ENCODE measurements around the gene TMPRSS12.

Gene TMPRSS12

DNA sequence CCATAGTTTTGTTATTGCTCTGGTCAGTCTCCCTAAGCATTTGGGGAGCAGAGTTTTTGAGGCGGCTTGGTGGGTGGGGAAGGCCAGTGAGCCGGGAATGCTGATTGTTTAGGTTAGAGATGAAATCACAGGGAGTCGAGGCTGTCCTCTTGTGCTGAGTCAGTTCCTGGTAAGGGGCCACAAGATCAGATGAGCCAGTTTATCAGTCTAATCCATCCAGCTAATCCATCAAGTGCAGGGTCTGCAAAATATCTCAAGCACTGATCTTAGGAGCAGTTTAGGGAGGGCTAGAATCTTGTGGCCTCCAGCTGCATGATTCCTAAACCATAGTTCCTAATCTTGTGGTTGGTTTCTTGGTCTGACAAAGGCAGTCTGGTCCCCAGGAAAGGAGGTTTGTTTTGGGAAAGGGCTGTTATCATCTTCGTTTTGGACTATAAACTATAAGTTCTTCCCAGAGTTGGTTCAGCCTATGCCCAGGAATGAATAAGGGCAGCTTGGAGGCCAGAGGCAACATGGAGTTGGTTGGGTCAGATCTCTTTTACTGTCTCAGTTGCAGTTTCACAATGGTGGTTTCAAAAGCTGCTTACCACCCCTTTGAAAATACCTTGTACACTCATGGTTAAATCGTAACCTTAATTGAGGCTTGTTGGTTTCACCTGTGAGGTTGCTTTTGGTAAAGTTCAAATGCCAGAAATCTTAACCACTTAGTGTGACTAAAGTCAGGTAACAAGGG lies 76.0 kb downstream of the TMPRSS12 start:
- peaks cover 0 to 21% (median 19%) of the 10 kb centered on the region in 3 donors for H3K9me3 ChIP-seq
- no peaks in the 10 kb centered on the region for H3K27me3 ChIP-seq
- TF ChIP-seq, protein P1, sequence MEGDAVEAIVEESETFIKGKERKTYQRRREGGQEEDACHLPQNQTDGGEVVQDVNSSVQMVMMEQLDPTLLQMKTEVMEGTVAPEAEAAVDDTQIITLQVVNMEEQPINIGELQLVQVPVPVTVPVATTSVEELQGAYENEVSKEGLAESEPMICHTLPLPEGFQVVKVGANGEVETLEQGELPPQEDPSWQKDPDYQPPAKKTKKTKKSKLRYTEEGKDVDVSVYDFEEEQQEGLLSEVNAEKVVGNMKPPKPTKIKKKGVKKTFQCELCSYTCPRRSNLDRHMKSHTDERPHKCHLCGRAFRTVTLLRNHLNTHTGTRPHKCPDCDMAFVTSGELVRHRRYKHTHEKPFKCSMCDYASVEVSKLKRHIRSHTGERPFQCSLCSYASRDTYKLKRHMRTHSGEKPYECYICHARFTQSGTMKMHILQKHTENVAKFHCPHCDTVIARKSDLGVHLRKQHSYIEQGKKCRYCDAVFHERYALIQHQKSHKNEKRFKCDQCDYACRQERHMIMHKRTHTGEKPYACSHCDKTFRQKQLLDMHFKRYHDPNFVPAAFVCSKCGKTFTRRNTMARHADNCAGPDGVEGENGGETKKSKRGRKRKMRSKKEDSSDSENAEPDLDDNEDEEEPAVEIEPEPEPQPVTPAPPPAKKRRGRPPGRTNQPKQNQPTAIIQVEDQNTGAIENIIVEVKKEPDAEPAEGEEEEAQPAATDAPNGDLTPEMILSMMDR (IDR thresholded peaks at IDR 0.05), result no peak
- H3K36me3 ChIP-seq, result no peaks in the 10 kb centered on the region
- no peak for DNase-seq
- H3K27ac ChIP-seq, result no peak overlapping the region
- peaks cover 0 to 19% (median 15%) of the 10 kb centered on the region in 4 donors for H3K4me1 ChIP-seq
- H3K4me3 ChIP-seq, result no peak overlapping the region
- intact Hi-C loops (cut with DNase I; ENCODE audit: low total_unique reads), result no loop called here

- TF ChIP-seq, protein P1 (IDR thresholded peaks at IDR 0.05), result no peak
- Histone ChIP-seq H3K27me3 (no peaks in the 10 kb centered on the region), H3K27ac (peak overlapping the region; percentile 81 to 84), H3K36me3 (no peaks in the 10 kb centered on the region), H3K9me3 (no peaks in the 10 kb centered on the region), H3K4me3 (peak overlapping the region; percentile 63 to 76), H3K4me1 (peaks cover 0 to 28% (median 17%) of the 10 kb centered on the region in 4 donors)
- intact Hi-C loops (cut with DNase I; ENCODE audit: low total_unique reads), result loop anchor here (5.0 kb wide), 1 partner anchor 161 kb away; the partner anchor contains the start of gene ATF1
- DNase-seq, result no peak
Measured at GRCh38 chr12:50922820-50923219, 80.1 kb downstream of the TMPRSS12 start.

- TF ChIP-seq, protein P1 (IDR thresholded peaks at IDR 0.05), result no peak
- peak overlapping the region; percentile 81 to 84 for H3K27ac ChIP-seq
- DNase-seq, result peak in 1 of 2 donors; percentile 25
- no peaks in the 10 kb centered on the region for H3K9me3 ChIP-seq
- H3K4me3 ChIP-seq, result peak overlapping the region; percentile 63 to 76
- peaks cover 0 to 36% (median 20%) of the 10 kb centered on the region in 4 donors for H3K4me1 ChIP-seq
- intact Hi-C loops (cut with DNase I; ENCODE audit: low total_unique reads), result loop anchor here (5.0 kb wide), 1 partner anchor 161 kb away; the partner anchor contains the start of gene ATF1
- no peaks in the 10 kb centered on the region for H3K36me3 ChIP-seq
- no peaks in the 10 kb centered on the region for H3K27me3 ChIP-seq
Measured at GRCh38 chr12:50923361-50924130, 80.8 kb downstream of the TMPRSS12 start.

GRCh38 chr12:50924131-50924438 lies 81.4 kb downstream of the TMPRSS12 start:
- Histone ChIP-seq H3K36me3 (peaks cover 0 to 4% (median 0%) of the 10 kb centered on the region in 3 donors), H3K4me1 (peaks cover 0 to 41% (median 23%) of the 10 kb centered on the region in 4 donors), H3K27me3 (no peaks in the 10 kb centered on the region), H3K9me3 (no peaks in the 10 kb centered on the region), H3K4me3 (peak overlapping the region; percentile 63 to 76), H3K27ac (peak overlapping the region; percentile 81 to 84)
- TF ChIP-seq, protein P1 (IDR thresholded peaks at IDR 0.05), result no peak
- no peak for DNase-seq
- intact Hi-C loops (cut with DNase I; ENCODE audit: low total_unique reads), result loop anchor here (5.0 kb wide), 1 partner anchor 162 kb away; the partner anchor contains the start of gene ATF1

GRCh38 chr12:50924439-50925341 lies 82.0 kb downstream of the TMPRSS12 start:
- peaks cover 0 to 11% (median under 1%) of the 10 kb centered on the region in 3 donors for H3K36me3 ChIP-seq
- no peaks in the 10 kb centered on the region for H3K9me3 ChIP-seq
- peaks cover 0 to 46% (median 26%) of the 10 kb centered on the region in 4 donors for H3K4me1 ChIP-seq
- H3K4me3 ChIP-seq, result peak overlapping the region; percentile 63 to 76
- TF ChIP-seq, protein P1 (IDR thresholded peaks at IDR 0.05), result no peak
- no peaks in the 10 kb centered on the region for H3K27me3 ChIP-seq
- DNase-seq, result peak; percentile 96 to 98
- peak overlapping the region; percentile 81 to 84 for H3K27ac ChIP-seq
- intact Hi-C loops (cut with DNase I; ENCODE audit: low total_unique reads), result loop anchor here (5.0 kb wide), 2 partner anchors 58 to 162 kb away; partner anchors contain the start of gene ATF1
